Nephron (organoid): ENCODE results near the gene MYZAP.

Experiments used
- H3K27ac Mint-ChIP-seq, 3 experiments: 2 replicates each; pipeline ENCODE4 v1.8.0; 2020; ENCODE audit warnings: mixed read lengths in 3 of 3, mild to moderate bottlenecking in 2 of 3, moderate library complexity in 1 of 3
- H3K27me3 Mint-ChIP-seq: 2 replicates; pipeline ENCODE4 v1.8.0; 2021; ENCODE audit warnings: low read depth, mild to moderate bottlenecking, moderate library complexity, mixed read lengths
- H3K36me3 Mint-ChIP-seq: 2 replicates; pipeline ENCODE4 v1.8.0; 2020; ENCODE audit warnings: low read depth, mixed read lengths
- H3K4me1 Mint-ChIP-seq: 2 replicates; pipeline ENCODE4 v1.8.0; 2020; ENCODE audit warnings: mixed read lengths
- H3K4me3 Mint-ChIP-seq, 3 experiments: 2 replicates each; pipeline ENCODE4 v1.8.0; 2020; ENCODE audit warnings: mild to moderate bottlenecking in 3 of 3, mixed read lengths in 3 of 3, moderate library complexity in 2 of 3
- H3K9me3 Mint-ChIP-seq: 2 replicates; pipeline ENCODE4 v1.8.0; 2020; ENCODE audit warnings: mixed read lengths
- CTCF ChIP-seq, 3 experiments: fragments of 200-600 bp; sonication (generic); IDR thresholded peaks; one replicate each; pipeline ENCODE4 v1.5.0; 2021; ENCODE audit warnings: antibody characterized with exemption in 3 of 3; ENCODE audit not compliant: unreplicated experiment in 3 of 3

Gene MYZAP

GRCh38 chr15:57591822-57592367 is at the start of gene MYZAP:
Gene MYZAP, plus strand, starts transcription at chr15:57591904. Its CDS starts 131 bp downstream, at chr15:57592035.
- Mint-ChIP-seq H3K4me3 (peak within 1 kb of the TSS; percentile 77 to 79 (median 79)), H3K4me1 (peaks cover 31% of the 10 kb centered on the region), H3K27me3 (peaks cover 36% of the 10 kb centered on the region), H3K9me3 (no peaks in the 10 kb centered on the region), H3K36me3 (no peaks in the 10 kb centered on the region), H3K27ac (no peak within 1 kb of the TSS)
- TF ChIP-seq CTCF (IDR thresholded peaks at IDR 0.05; ENCODE audit: unreplicated experiment in 3 of 3) = no peak

- TF ChIP-seq CTCF (IDR thresholded peaks at IDR 0.05; ENCODE audit: unreplicated experiment in 3 of 3) = no peak
- H3K36me3 Mint-ChIP-seq = peaks cover 30% of the 10 kb centered on the region
- peaks cover 7% of the 10 kb centered on the region for H3K27me3 Mint-ChIP-seq
- H3K4me3 Mint-ChIP-seq = no peak overlapping the region
- H3K9me3 Mint-ChIP-seq = no peaks in the 10 kb centered on the region
- H3K4me1 Mint-ChIP-seq = peaks cover 37% of the 10 kb centered on the region
- peak overlapping the region in 1 of 3 experiments; percentile 20 for H3K27ac Mint-ChIP-seq
Measured at GRCh38 chr15:57542505-57542817, 49.2 kb upstream of the MYZAP start.

GRCh38 chr15:57544848-57545480 is 46.7 kb upstream of the MYZAP start:
- Mint-ChIP-seq H3K27me3 (peaks cover 7% of the 10 kb centered on the region), H3K27ac (peak overlapping the region in 1 of 3 experiments; percentile 6), H3K36me3 (peaks cover 38% of the 10 kb centered on the region), H3K4me3 (no peak overlapping the region), H3K4me1 (peaks cover 24% of the 10 kb centered on the region), H3K9me3 (no peaks in the 10 kb centered on the region)
- TF ChIP-seq CTCF (IDR thresholded peaks at IDR 0.05; ENCODE audit: unreplicated experiment in 3 of 3) = no peak

GRCh38 chr15:57545995-57546394 is 45.7 kb upstream of the MYZAP start:
- Mint-ChIP-seq H3K27me3 (peaks cover 7% of the 10 kb centered on the region), H3K36me3 (peaks cover 35% of the 10 kb centered on the region), H3K9me3 (no peaks in the 10 kb centered on the region), H3K27ac (no peak overlapping the region), H3K4me3 (no peak overlapping the region), H3K4me1 (peaks cover 29% of the 10 kb centered on the region)
- no peak for TF ChIP-seq CTCF (IDR thresholded peaks at IDR 0.05; ENCODE audit: unreplicated experiment in 3 of 3)

- H3K27ac Mint-ChIP-seq = no peak overlapping the region
- TF ChIP-seq CTCF (IDR thresholded peaks at IDR 0.05; ENCODE audit: unreplicated experiment in 3 of 3) = no peak
- H3K27me3 Mint-ChIP-seq = peaks cover 1% of the 10 kb centered on the region
- H3K4me3 Mint-ChIP-seq = no peak overlapping the region
- peaks cover 38% of the 10 kb centered on the region for H3K4me1 Mint-ChIP-seq
- no peaks in the 10 kb centered on the region for H3K9me3 Mint-ChIP-seq
- peaks cover 36% of the 10 kb centered on the region for H3K36me3 Mint-ChIP-seq
Measured at GRCh38 chr15:57547243-57547755, 44.4 kb upstream of the MYZAP start.

- Mint-ChIP-seq H3K27ac (peak overlapping the region in 2 of 3 experiments; percentile 18 to 25), H3K9me3 (no peaks in the 10 kb centered on the region), H3K27me3 (no peaks in the 10 kb centered on the region), H3K36me3 (peaks cover 35% of the 10 kb centered on the region), H3K4me3 (no peak overlapping the region), H3K4me1 (peaks cover 46% of the 10 kb centered on the region)
- TF ChIP-seq CTCF (IDR thresholded peaks at IDR 0.05; ENCODE audit: unreplicated experiment in 3 of 3) = no peak
Measured at GRCh38 chr15:57548351-57548750, 43.4 kb upstream of the MYZAP start.
